Liver (tissue), 9 donors: ENCODE measurements around the gene RIC8B. TPM values are rescaled to one million over a fixed set of nuclear protein-coding genes. Genes with fewer than 3 reads are reported as not detected.

Experiments
- DNase-seq: peaks from one replicate; pipeline ENCODE4 v3.0.0-alpha.2; 2017; ENCODE audit warnings: low spot score
- H3K27ac ChIP-seq, 2 donors: one replicate each; pipeline ENCODE4 v1.7.0; 2013; ENCODE audit warnings: inconsistent platforms in 2 of 2, low read length in 2 of 2, control low read depth in 1 of 2, low read depth in 1 of 2, mild to moderate bottlenecking in 1 of 2
- H3K27me3 ChIP-seq, 4 donors: one replicate each; pipeline versions ENCODE4 v1.6.1 to v1.7.0; 2013; ENCODE audit warnings: low read length in 3 of 4, inconsistent platforms in 1 of 4, mild to moderate bottlenecking in 1 of 4, moderate library complexity in 1 of 4; ENCODE audit not compliant: control insufficient read depth in 4 of 4, insufficient read depth in 4 of 4
- H3K36me3 ChIP-seq, 4 donors: one replicate each; pipeline versions ENCODE4 v1.6.1 to v1.7.0; 2013; ENCODE audit warnings: low read length in 3 of 4, mild to moderate bottlenecking in 3 of 4, low read depth in 1 of 4, moderate library complexity in 1 of 4; ENCODE audit not compliant: control insufficient read depth in 4 of 4, insufficient read depth in 3 of 4
- H3K4me1 ChIP-seq, 4 donors: one replicate each; pipeline versions ENCODE4 v1.6.1 to v1.7.0; 2013; ENCODE audit warnings: low read length in 3 of 4, mild to moderate bottlenecking in 3 of 4, moderate library complexity in 1 of 4; ENCODE audit not compliant: control insufficient read depth in 4 of 4, insufficient read depth in 4 of 4
- H3K4me3 ChIP-seq, 3 donors: one replicate each; pipeline versions ENCODE4 v1.6.1 to v1.7.0; 2013; ENCODE audit warnings: low read length in 3 of 3, control low read depth in 1 of 3, low read depth in 1 of 3, mild to moderate bottlenecking in 1 of 3
- H3K9ac ChIP-seq, 2 donors: one replicate each; pipeline ENCODE4 v1.7.0; 2013; ENCODE audit warnings: low read length in 2 of 2, mild to moderate bottlenecking in 2 of 2, moderate library complexity in 2 of 2, control low read depth in 1 of 2, low read depth in 1 of 2
- H3K9me3 ChIP-seq, 4 donors: one replicate each; pipeline versions ENCODE4 v1.6.1 to v1.7.0; 2013; ENCODE audit warnings: low read length in 3 of 4; ENCODE audit not compliant: control insufficient read depth in 4 of 4
- CTCF ChIP-seq: fragments of 150-350 bp; IDR thresholded peaks from 2 replicates; pipeline ENCODE4 v1.5.1; 2017; ENCODE audit warnings: improper control_type of control experiment, low read depth, low read length; ENCODE audit not compliant: missing input control
- FOXA2 ChIP-seq: IDR thresholded peaks from 2 replicates; pipeline ENCODE4 v1.6.1; 2016; ENCODE audit warnings: antibody characterized with exemption
- GABPA ChIP-seq, 2 donors: IDR thresholded peaks in 1 of 2; conservative IDR thresholded peaks in 1 of 2; 2 replicates each; pipeline ENCODE4 v1.6.1; 2016; ENCODE audit warnings: antibody characterized with exemption in 2 of 2, mild to moderate bottlenecking in 1 of 2, moderate library complexity in 1 of 2
- HNF4G ChIP-seq: IDR thresholded peaks from 2 replicates; pipeline ENCODE4 v1.6.1; 2016; ENCODE audit warnings: antibody characterized with exemption
- JUND ChIP-seq, 2 donors: IDR thresholded peaks; 2 replicates each; pipeline ENCODE4 v1.6.1; 2016; ENCODE audit warnings: antibody characterized with exemption in 2 of 2
- NR2F2 ChIP-seq: IDR thresholded peaks from 2 replicates; pipeline ENCODE4 v1.6.1; 2016; ENCODE audit warnings: antibody characterized with exemption
- REST ChIP-seq: IDR thresholded peaks from 2 replicates; pipeline ENCODE4 v1.6.1; 2016; ENCODE audit warnings: antibody characterized with exemption, mild to moderate bottlenecking
- RXRA ChIP-seq, 2 donors: IDR thresholded peaks; 2 replicates each; pipeline ENCODE4 v1.6.1; 2017 to 2018; ENCODE audit warnings: antibody characterized with exemption in 2 of 2, mild to moderate bottlenecking in 1 of 2
- TAF1 ChIP-seq: conservative IDR thresholded peaks from 2 replicates; pipeline ENCODE4 v1.6.1; 2016; ENCODE audit warnings: antibody characterized with exemption, mild to moderate bottlenecking
- YY1 ChIP-seq: IDR thresholded peaks from 2 replicates; pipeline ENCODE4 v1.6.1; 2016; ENCODE audit warnings: antibody characterized with exemption, mild to moderate bottlenecking
- ZBTB33 ChIP-seq: IDR thresholded peaks from 2 replicates; pipeline ENCODE4 v1.6.1; 2016; ENCODE audit warnings: antibody characterized with exemption
- WGBS: extraction: QIAGEN DNeasy Blood & Tissue Kit; methylation state at CpG from one replicate; pipeline ENCODE4 v1.1.7; 2013; 5-methylcytosine and 5-hydroxymethylcytosine counted together
- polyA plus RNA-seq, 2 donors: library from polyadenylated mRNA; stranded (reverse) in 1 of 2; unstranded in 1 of 2; fragments of 200-250 nt in 1 of 2; fragments of >200 nt in 1 of 2; fragmentation: Nextera tagmentation in 1 of 2; extraction: Ambion mirVana in 1 of 2; gene quantifications; one replicate each; pipeline versions ENCODE4 v1.2.1 to v1.2.3, GENCODE V29; 2013 to 2015
- total RNA-seq, 2 donors: library from RNA; depleted of rRNA; stranded (reverse); fragments of >200 nt; gene quantifications; one replicate each; pipeline ENCODE4 v1.2.3, GENCODE V29; 2014
- donor health status: healthy.
- donor health status: healthy.
- donor health status: healthy.
- donor health status: healthy.
- donor health status: healthy.

Gene RIC8B
- total and polyA plus RNA-seq, 4 donors = 2.7 to 15.1 (median 4.2) TPM

- 84% methylated on average over 4 of the region's 4 CpGs for WGBS
- H3K9me3 ChIP-seq = no peaks in the 10 kb centered on the region
- H3K4me1 ChIP-seq = no peaks in the 10 kb centered on the region
Observed at GRCh38 chr12:106831699-106832098, 57.2 kb downstream of the RIC8B start.

More at GRCh38 chr12:106831699-106832098, 57.2 kb downstream of the RIC8B start:
- Histone ChIP-seq H3K9ac (no peak overlapping the region), H3K27me3 (no peaks in the 10 kb centered on the region), H3K27ac (no peak overlapping the region), H3K36me3 (peaks cover 0 to 4% (median 0%) of the 10 kb centered on the region in 4 donors), H3K4me3 (no peak overlapping the region)
- DNase-seq = no peak
- TF ChIP-seq ZBTB33 = no peak
- no peak for TF ChIP-seq CTCF
- TF ChIP-seq NR2F2 = no peak
- TF ChIP-seq FOXA2 = no peak
- TF ChIP-seq TAF1 = no peak
- TF ChIP-seq RXRA (IDR thresholded peaks at IDR 0.05) = no peak
- TF ChIP-seq GABPA (IDR thresholded peaks at IDR 0.05 in 1 of 2, conservative IDR thresholded peaks at IDR 0.05 in 1 of 2) = no peak
- no peak for TF ChIP-seq JUND (IDR thresholded peaks at IDR 0.05)
- TF ChIP-seq YY1 = no peak
- TF ChIP-seq HNF4G = no peak
- no peak for TF ChIP-seq REST
